HG02798 (cell line): Measurements from ENCODE around the gene PTPRM.

Experiments
- ATAC-seq: cut with Tn5 transposase; IDR thresholded peaks from one replicate; pipeline ENCODE4 v1.9.1; 2021; ENCODE audit warnings: mild to moderate bottlenecking; ENCODE audit not compliant: unreplicated experiment, poor library complexity

Gene PTPRM

GRCh38 chr18:8124232-8125146 lies 557.4 kb downstream of the PTPRM start:
- ATAC-seq, result no peak

GRCh38 chr18:8130096-8130495 lies 563.0 kb downstream of the PTPRM start:
- ATAC-seq, result no peak

GRCh38 chr18:8133032-8133431 lies 565.9 kb downstream of the PTPRM start:
- ATAC-seq, result no peak

- ATAC-seq, result no peak
These were observed 566.8 kb downstream of the PTPRM start for GRCh38 chr18:8133888-8134287.

GRCh38 chr18:8139127-8139527 lies 572.0 kb downstream of the PTPRM start:
- ATAC-seq, result no peak

GRCh38 chr18:8139891-8140406 lies 572.8 kb downstream of the PTPRM start:
- no peak for ATAC-seq

GRCh38 chr18:8140841-8141501 lies 573.9 kb downstream of the PTPRM start:
- ATAC-seq, result no peak

- no peak for ATAC-seq
These were observed 575.1 kb downstream of the PTPRM start for GRCh38 chr18:8142131-8142711.

GRCh38 chr18:8142932-8143331 lies 575.8 kb downstream of the PTPRM start:
- no peak for ATAC-seq

- ATAC-seq, result no peak
These were observed 584.1 kb downstream of the PTPRM start for GRCh38 chr18:8151181-8151580.

- no peak for ATAC-seq
These were observed 586.9 kb downstream of the PTPRM start for GRCh38 chr18:8153887-8154583.

- ATAC-seq, result no peak
These were observed 595.7 kb downstream of the PTPRM start for GRCh38 chr18:8162802-8163201.

- no peak for ATAC-seq
These were observed 596.3 kb downstream of the PTPRM start for GRCh38 chr18:8163286-8163959.

GRCh38 chr18:8165095-8165494 lies 598.0 kb downstream of the PTPRM start:
- no peak for ATAC-seq

GRCh38 chr18:8167026-8167425 lies 599.9 kb downstream of the PTPRM start:
- ATAC-seq, result no peak

- no peak for ATAC-seq
These were observed 600.6 kb downstream of the PTPRM start for GRCh38 chr18:8167673-8168072.

- ATAC-seq, result no peak
These were observed 602.6 kb downstream of the PTPRM start for GRCh38 chr18:8169722-8170121.

GRCh38 chr18:8174771-8175170 lies 607.7 kb downstream of the PTPRM start:
- no peak for ATAC-seq

GRCh38 chr18:8175501-8176061 lies 608.5 kb downstream of the PTPRM start:
- no peak for ATAC-seq

GRCh38 chr18:8176109-8176508 lies 609.0 kb downstream of the PTPRM start:
- no peak for ATAC-seq
